ENCODE data around the gene RABEPK.
"Not testable (repeated sequence)": the region's sequence is repeated elsewhere in the genome, so short reads cannot be mapped to it uniquely, and the experiment has no call there.

The RABEPK gene

GRCh38 chr9:125194466-125194865 is 5.9 kb upstream of the RABEPK start:
- DNase-seq (ENCODE audit: low read depth in 1 of 2, low spot score in 1 of 2), result not testable (repeated sequence)

GRCh38 chr9:125195591-125195990 is 4.8 kb upstream of the RABEPK start:
- not testable (repeated sequence) for DNase-seq (ENCODE audit: low read depth in 1 of 2, low spot score in 1 of 2)

GRCh38 chr9:125202846-125203618 is 2.7 kb downstream of the RABEPK start:
- no peak for DNase-seq (ENCODE audit: low read depth in 1 of 2, low spot score in 1 of 2)

- no peak for DNase-seq (ENCODE audit: low read depth in 1 of 2, low spot score in 1 of 2)
Observed at GRCh38 chr9:125204477-125204876, 4.1 kb downstream of the RABEPK start.

GRCh38 chr9:125214186-125214585 is 13.8 kb downstream of the RABEPK start:
- no peak for DNase-seq (ENCODE audit: low read depth in 1 of 2, low spot score in 1 of 2)

- DNase-seq (ENCODE audit: low read depth in 1 of 2, low spot score in 1 of 2), result no peak
Observed at GRCh38 chr9:125218621-125219020, 18.3 kb downstream of the RABEPK start.

- DNase-seq (ENCODE audit: low read depth in 1 of 2, low spot score in 1 of 2), result not testable (repeated sequence)
Observed at GRCh38 chr9:125224858-125225257, 24.5 kb downstream of the RABEPK start.

- no peak for DNase-seq (ENCODE audit: low read depth in 1 of 2, low spot score in 1 of 2)
Observed at GRCh38 chr9:125227761-125228160, 27.4 kb downstream of the RABEPK start.

GRCh38 chr9:125233678-125234077 is 33.3 kb downstream of the RABEPK start:
- DNase-seq (ENCODE audit: low read depth in 1 of 2, low spot score in 1 of 2), result no peak

- DNase-seq (ENCODE audit: low read depth in 1 of 2, low spot score in 1 of 2), result not testable (repeated sequence)
Observed at GRCh38 chr9:125234099-125234498, 33.8 kb downstream of the RABEPK start.

GRCh38 chr9:125235804-125236519 is 35.6 kb downstream of the RABEPK start:
- no peak for DNase-seq (ENCODE audit: low read depth in 1 of 2, low spot score in 1 of 2)

GRCh38 chr9:125236520-125237159 is 36.3 kb downstream of the RABEPK start:
- DNase-seq (ENCODE audit: low read depth in 1 of 2, low spot score in 1 of 2), result not testable (repeated sequence)

- no peak for DNase-seq (ENCODE audit: low read depth in 1 of 2, low spot score in 1 of 2)
Observed at GRCh38 chr9:125238127-125238914, 38.0 kb downstream of the RABEPK start.

GRCh38 chr9:125238915-125239446 is 38.6 kb downstream of the RABEPK start:
- DNase-seq (ENCODE audit: low read depth in 1 of 2, low spot score in 1 of 2), result no peak

GRCh38 chr9:125239631-125240597 is 39.6 kb downstream of the RABEPK start:
- DNase-seq (ENCODE audit: low read depth in 1 of 2, low spot score in 1 of 2), result no peak

- DNase-seq (ENCODE audit: low read depth in 1 of 2, low spot score in 1 of 2), result peak in 1 of 2 donors; percentile 24
Observed at GRCh38 chr9:125240649-125240999, 40.3 kb downstream of the RABEPK start.

GRCh38 chr9:125241000-125241862 is 40.9 kb downstream of the RABEPK start, which contains the start of gene HSPA5:
TSS of gene HSPA5 (minus strand) at chr9:125241343. CDS start at chr9:125241126, 217 bp downstream.
- peak; percentile 98 to 99 for DNase-seq (ENCODE audit: low read depth in 1 of 2, low spot score in 1 of 2)

- DNase-seq (ENCODE audit: low read depth in 1 of 2, low spot score in 1 of 2), result peak in 1 of 2 donors; percentile 1
Observed at GRCh38 chr9:125241863-125242739, 41.8 kb downstream of the RABEPK start.

All from stimulated activated CD4-positive, alpha-beta T cell treated with anti-CD3 and anti-CD28 coated beads, Interleukin-15, amount 100 ng/mL, for 1 hour (primary cell).